KMS-11 (cell line): ENCODE measurements around the gene SYNPO2.

Experiments used
- H2AFZ ChIP-seq: fragments of 200-600 bp; sonication (generic); 2 replicates; pipeline ENCODE4 v1.6.1; 2016; ENCODE audit warnings: antibody characterized with exemption, mixed run types, low read depth
- H3K27ac ChIP-seq: fragments of 200-600 bp; sonication (generic); 2 replicates; pipeline ENCODE4 v1.6.1; 2016; ENCODE audit warnings: mild to moderate bottlenecking, mixed run types
- H3K27me3 ChIP-seq: fragments of 200-600 bp; sonication (generic); 2 replicates; pipeline ENCODE4 v1.6.1; 2017; ENCODE audit warnings: mild to moderate bottlenecking, low read depth, mixed run types, moderate library complexity; ENCODE audit not compliant: insufficient read depth
- H3K36me3 ChIP-seq: fragments of 200-600 bp; sonication (generic); 2 replicates; pipeline ENCODE4 v1.6.1; 2017; ENCODE audit warnings: mild to moderate bottlenecking, mixed run types; ENCODE audit not compliant: insufficient read depth
- H3K4me1 ChIP-seq: fragments of 200-600 bp; sonication (generic); 2 replicates; pipeline ENCODE4 v1.6.1; 2016; ENCODE audit warnings: mild to moderate bottlenecking, low read depth, mixed run types; ENCODE audit not compliant: poor library complexity, severe bottlenecking
- H3K4me2 ChIP-seq: fragments of 200-600 bp; sonication (generic); 2 replicates; pipeline ENCODE4 v1.7.0; 2016; ENCODE audit warnings: mild to moderate bottlenecking, mixed run types
- H3K4me3 ChIP-seq: fragments of 200-600 bp; sonication (generic); IDR thresholded peaks from 2 replicates; pipeline ENCODE4 v1.6.1; 2017; ENCODE audit warnings: low read depth, low read length, mixed read lengths; ENCODE audit not compliant: insufficient read depth
- H3K79me2 ChIP-seq: fragments of 200-600 bp; sonication (generic); 2 replicates; pipeline ENCODE4 v1.6.1; 2016; ENCODE audit warnings: low read depth, mixed run types; ENCODE audit not compliant: insufficient read depth
- H3K9ac ChIP-seq: fragments of 200-600 bp; sonication (generic); 2 replicates; pipeline ENCODE4 v1.6.1; 2016; ENCODE audit warnings: mild to moderate bottlenecking, mixed run types
- H4K20me1 ChIP-seq: fragments of 200-600 bp; sonication (generic); 2 replicates; pipeline ENCODE4 v1.6.1; 2016; ENCODE audit warnings: mild to moderate bottlenecking, mixed run types; ENCODE audit not compliant: insufficient read depth
- TF ChIP-seq, protein P1 (sequence below): fragments of 200-600 bp; sonication (generic); conservative IDR thresholded peaks from 2 replicates; pipeline ENCODE4 v1.6.1; 2017; ENCODE audit warnings: low read depth, mild to moderate bottlenecking, antibody characterized with exemption, low read length, moderate library complexity, mixed read lengths

Gene SYNPO2

DNA sequence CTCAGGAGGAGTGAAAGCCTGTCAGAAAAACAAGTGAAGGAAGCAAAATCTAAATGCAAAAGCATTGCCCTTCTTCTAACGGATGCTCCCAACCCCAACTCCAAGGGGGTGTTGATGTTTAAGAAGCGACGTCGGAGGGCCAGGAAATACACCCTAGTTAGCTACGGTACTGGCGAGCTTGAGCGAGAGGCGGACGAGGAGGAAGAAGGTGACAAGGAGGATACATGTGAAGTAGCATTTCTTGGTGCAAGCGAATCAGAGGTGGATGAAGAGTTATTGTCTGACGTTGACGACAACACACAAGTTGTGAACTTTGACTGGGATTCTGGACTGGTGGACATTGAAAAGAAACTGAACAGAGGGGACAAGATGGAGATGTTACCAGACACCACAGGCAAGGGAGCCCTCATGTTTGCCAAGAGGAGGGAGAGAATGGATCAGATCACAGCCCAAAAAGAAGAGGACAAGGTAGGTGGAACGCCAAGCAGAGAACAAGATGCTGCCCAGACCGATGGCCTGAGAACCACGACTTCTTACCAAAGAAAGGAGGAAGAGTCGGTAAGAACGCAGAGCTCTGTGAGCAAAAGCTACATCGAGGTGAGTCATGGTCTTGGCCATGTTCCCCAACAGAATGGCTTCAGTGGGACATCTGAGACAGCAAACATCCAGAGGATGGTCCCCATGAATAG, 141.3 kb downstream of the SYNPO2 start:
- Histone ChIP-seq H2AFZ (no peak overlapping the region), H3K4me1 (peaks cover 8% of the 10 kb centered on the region), H3K4me3 (no peak overlapping the region), H3K4me2 (no peak overlapping the region), H3K9ac (no peak overlapping the region), H4K20me1 (no peaks in the 10 kb centered on the region), H3K27me3 (no peaks in the 10 kb centered on the region), H3K27ac (no peak overlapping the region), H3K79me2 (no peaks in the 10 kb centered on the region), H3K36me3 (no peaks in the 10 kb centered on the region)
- TF ChIP-seq, protein P1, sequence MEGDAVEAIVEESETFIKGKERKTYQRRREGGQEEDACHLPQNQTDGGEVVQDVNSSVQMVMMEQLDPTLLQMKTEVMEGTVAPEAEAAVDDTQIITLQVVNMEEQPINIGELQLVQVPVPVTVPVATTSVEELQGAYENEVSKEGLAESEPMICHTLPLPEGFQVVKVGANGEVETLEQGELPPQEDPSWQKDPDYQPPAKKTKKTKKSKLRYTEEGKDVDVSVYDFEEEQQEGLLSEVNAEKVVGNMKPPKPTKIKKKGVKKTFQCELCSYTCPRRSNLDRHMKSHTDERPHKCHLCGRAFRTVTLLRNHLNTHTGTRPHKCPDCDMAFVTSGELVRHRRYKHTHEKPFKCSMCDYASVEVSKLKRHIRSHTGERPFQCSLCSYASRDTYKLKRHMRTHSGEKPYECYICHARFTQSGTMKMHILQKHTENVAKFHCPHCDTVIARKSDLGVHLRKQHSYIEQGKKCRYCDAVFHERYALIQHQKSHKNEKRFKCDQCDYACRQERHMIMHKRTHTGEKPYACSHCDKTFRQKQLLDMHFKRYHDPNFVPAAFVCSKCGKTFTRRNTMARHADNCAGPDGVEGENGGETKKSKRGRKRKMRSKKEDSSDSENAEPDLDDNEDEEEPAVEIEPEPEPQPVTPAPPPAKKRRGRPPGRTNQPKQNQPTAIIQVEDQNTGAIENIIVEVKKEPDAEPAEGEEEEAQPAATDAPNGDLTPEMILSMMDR, result no peak

DNA sequence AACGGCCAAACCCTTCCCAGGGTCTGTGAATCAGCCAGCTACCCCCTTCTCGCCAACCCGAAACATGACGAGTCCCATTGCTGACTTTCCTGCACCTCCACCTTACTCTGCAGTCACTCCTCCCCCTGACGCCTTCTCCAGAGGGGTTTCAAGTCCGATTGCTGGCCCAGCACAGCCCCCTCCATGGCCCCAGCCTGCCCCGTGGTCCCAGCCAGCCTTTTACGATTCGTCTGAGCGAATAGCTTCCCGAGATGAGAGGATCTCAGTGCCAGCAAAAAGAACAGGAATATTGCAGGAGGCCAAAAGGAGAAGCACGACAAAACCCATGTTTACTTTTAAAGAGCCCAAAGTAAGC, 141.9 kb downstream of the SYNPO2 start:
- Histone ChIP-seq H3K4me1 (peaks cover 8% of the 10 kb centered on the region), H3K9ac (no peak overlapping the region), H3K27ac (no peak overlapping the region), H3K4me2 (no peak overlapping the region), H3K4me3 (no peak overlapping the region), H3K36me3 (no peaks in the 10 kb centered on the region), H2AFZ (no peak overlapping the region), H3K79me2 (no peaks in the 10 kb centered on the region), H4K20me1 (no peaks in the 10 kb centered on the region), H3K27me3 (no peaks in the 10 kb centered on the region)
- TF ChIP-seq, protein P1, result no peak

DNA sequence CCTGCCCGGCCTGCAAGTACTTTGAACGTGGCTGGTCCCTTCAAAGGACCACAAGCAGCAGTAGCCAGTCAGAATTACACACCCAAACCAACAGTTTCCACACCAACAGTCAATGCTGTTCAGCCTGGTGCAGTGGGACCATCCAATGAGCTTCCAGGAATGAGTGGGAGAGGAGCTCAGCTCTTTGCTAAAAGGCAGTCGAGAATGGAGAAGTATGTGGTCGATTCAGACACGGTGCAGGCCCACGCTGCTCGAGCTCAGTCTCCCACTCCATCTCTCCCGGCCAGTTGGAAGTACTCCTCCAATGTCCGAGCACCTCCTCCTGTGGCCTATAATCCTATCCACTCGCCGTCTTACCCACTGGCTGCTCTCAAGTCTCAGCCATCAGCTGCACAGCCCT, 142.6 kb downstream of the SYNPO2 start:
- TF ChIP-seq, protein P1, result no peak
- Histone ChIP-seq H2AFZ (no peak overlapping the region), H3K79me2 (no peaks in the 10 kb centered on the region), H3K27me3 (no peaks in the 10 kb centered on the region), H4K20me1 (no peaks in the 10 kb centered on the region), H3K36me3 (no peaks in the 10 kb centered on the region), H3K27ac (no peak overlapping the region), H3K4me2 (no peak overlapping the region), H3K9ac (no peak overlapping the region), H3K4me1 (peaks cover 8% of the 10 kb centered on the region), H3K4me3 (no peak overlapping the region)

DNA sequence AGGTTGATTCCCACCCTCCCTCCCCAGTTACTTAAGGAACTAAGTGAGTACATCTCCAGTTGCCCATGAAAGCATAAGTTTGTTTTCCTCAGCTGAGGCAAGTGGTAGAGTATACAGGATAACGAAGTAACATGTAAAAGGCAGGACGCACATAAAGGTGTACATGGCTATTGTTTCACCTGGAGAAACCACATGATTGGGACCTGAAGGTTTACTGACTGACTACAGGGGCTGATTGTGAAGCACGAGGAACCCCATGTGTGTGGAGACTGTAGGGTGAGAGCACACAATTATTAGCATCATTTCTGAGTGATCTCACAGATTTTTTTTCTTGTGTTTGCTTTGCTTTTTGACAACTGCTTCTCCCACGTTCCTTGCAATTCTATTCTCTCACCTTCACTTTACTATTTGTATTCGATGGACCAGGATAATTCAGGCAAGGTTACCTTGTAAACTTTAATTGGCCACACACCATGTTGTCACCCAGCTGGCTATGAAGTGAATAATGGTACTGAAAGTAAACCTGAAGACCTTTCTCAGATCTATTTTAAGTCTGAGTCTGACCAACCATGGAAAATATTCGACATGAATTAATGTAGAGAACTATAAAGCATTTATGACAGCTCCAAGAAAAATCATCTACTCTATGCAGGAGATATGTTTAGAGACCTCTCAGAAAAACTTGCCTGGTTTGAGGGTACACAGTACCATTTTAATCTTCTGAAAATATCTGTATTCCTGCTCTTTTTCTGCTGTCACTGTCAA, 144.4 kb downstream of the SYNPO2 start:
- TF ChIP-seq, protein P1, result no peak
- H4K20me1 ChIP-seq, result no peaks in the 10 kb centered on the region
- peaks cover 8% of the 10 kb centered on the region for H3K4me1 ChIP-seq
- no peaks in the 10 kb centered on the region for H3K79me2 ChIP-seq
- H3K36me3 ChIP-seq, result no peaks in the 10 kb centered on the region
- H3K4me2 ChIP-seq, result no peak overlapping the region; the same call in 1 of the 2 replicates
- no peak overlapping the region for H3K4me3 ChIP-seq
- H2AFZ ChIP-seq, result no peak overlapping the region
- H3K27ac ChIP-seq, result no peak overlapping the region
- H3K9ac ChIP-seq, result no peak overlapping the region
- no peaks in the 10 kb centered on the region for H3K27me3 ChIP-seq
